H1 (cell line): Measurements from ENCODE around the gene SPI1. TPM values are rescaled to one million over a fixed set of nuclear protein-coding genes. Genes with fewer than 3 reads are reported as not detected.

Experiments used
- CTCF ChIA-PET: fragments of 300-600 bp; sonication (Branson Sonifier 250); formaldehyde crosslinking; loops from one replicate; lab custom pipeline; 2021; ENCODE audit not compliant: partially characterized antibody; lab: Charles Lee
- POLR2A ChIA-PET: fragments of 300-600 bp; sonication (Branson Sonifier 250); formaldehyde crosslinking; loops from one replicate; lab custom pipeline; 2021; ENCODE audit warnings: inconsistent platforms; ENCODE audit not compliant: partially characterized antibody; lab: Charles Lee
- DNase-seq, 2 experiments: peaks; one replicate each; pipeline versions ENCODE4 v3.0.0 to v3.0.0-alpha.2; 2010 to 2022; ENCODE audit warnings: low spot score in 2 of 2, low read depth in 1 of 2, mixed read lengths in 1 of 2
- FAIRE-seq: peaks from 2 replicates; lab custom pipeline; 2011; peaks lifted over from hg19 to GRCh38; lab: Jason Lieb, UNC
- H2AFZ ChIP-seq: 2 replicates; pipeline ENCODE4 v1.8.1; 2012; ENCODE audit warnings: low read length, inconsistent platforms
- H2AK5ac ChIP-seq: 2 replicates; pipeline ENCODE4 v1.6.1; 2013; ENCODE audit warnings: low read depth, low read length
- H2BK120ac ChIP-seq: replicated peaks from 2 replicates; pipeline ENCODE3; 2013; ENCODE audit warnings: low read depth, low read length, inconsistent platforms
- H2BK12ac ChIP-seq: 2 replicates; pipeline ENCODE4 v1.6.1; 2013; ENCODE audit warnings: low read depth, low read length
- H2BK15ac ChIP-seq: 2 replicates; pipeline ENCODE4 v1.6.1; 2013; ENCODE audit warnings: low read length
- H2BK20ac ChIP-seq: 2 replicates; pipeline ENCODE4 v1.6.1; 2013; ENCODE audit warnings: low read length
- H2BK5ac ChIP-seq: 2 replicates; pipeline ENCODE4 v1.6.1; 2013; ENCODE audit warnings: low read depth, low read length
- H3K14ac ChIP-seq: 2 replicates; pipeline ENCODE4 v1.6.1; 2013; ENCODE audit warnings: inconsistent platforms; ENCODE audit not compliant: insufficient read length
- H3K18ac ChIP-seq: 2 replicates; pipeline ENCODE4 v1.6.1; 2013; ENCODE audit warnings: low read length; ENCODE audit errors: extremely low read depth
- H3K23ac ChIP-seq: 2 replicates; pipeline ENCODE4 v1.6.1; 2013; ENCODE audit warnings: inconsistent platforms; ENCODE audit not compliant: insufficient read length
- H3K23me2 ChIP-seq: 2 replicates; pipeline ENCODE4 v1.6.1; 2013; ENCODE audit warnings: low read depth, low read length
- H3K27ac ChIP-seq: 2 replicates; pipeline ENCODE4 v1.6.1; 2011; ENCODE audit warnings: low read depth, low read length, inconsistent platforms
- H3K27me3 ChIP-seq, 4 experiments: replicated peaks in 1 of 4; 1 replicate in 1 of 4; 2 replicates in 3 of 4; pipeline versions ENCODE4 v1.6.1 to v1.8.1; 2011 to 2013; ENCODE audit warnings: low read length in 3 of 4, mild to moderate bottlenecking in 3 of 4, inconsistent platforms in 2 of 4, mixed read lengths in 2 of 4, moderate library complexity in 1 of 4; ENCODE audit not compliant: control insufficient read depth in 3 of 4, insufficient read depth in 3 of 4; ENCODE audit errors: extremely low read depth in 1 of 4
- H3K36me3 ChIP-seq, 4 experiments: 2 replicates each; pipeline versions ENCODE4 v1.6.1 to v1.8.1; 2011 to 2013; ENCODE audit warnings: mild to moderate bottlenecking in 4 of 4, low read length in 3 of 4, moderate library complexity in 2 of 4, control low read depth in 1 of 4, inconsistent platforms in 1 of 4; ENCODE audit not compliant: insufficient read depth in 4 of 4, control insufficient read depth in 2 of 4
- H3K4ac ChIP-seq: replicated peaks from 2 replicates; pipeline ENCODE3; 2013; ENCODE audit warnings: low read length, low read depth, mixed read lengths, inconsistent platforms; ENCODE audit not compliant: insufficient read length
- H3K4me1 ChIP-seq, 4 experiments: replicated peaks in 1 of 4; 1 replicate in 1 of 4; 2 replicates in 3 of 4; pipeline versions ENCODE4 v1.6.1 to v1.8.1; 2011 to 2013; ENCODE audit warnings: low read length in 3 of 4, inconsistent platforms in 2 of 4, mixed read lengths in 1 of 4; ENCODE audit not compliant: insufficient read depth in 4 of 4, control insufficient read depth in 3 of 4
- H3K4me2 ChIP-seq, 2 experiments: 2 replicates each; pipeline versions ENCODE4 v1.6.1 to v1.8.1; 2011 to 2013; ENCODE audit warnings: low read depth in 2 of 2, low read length in 2 of 2, control low read depth in 1 of 2, inconsistent platforms in 1 of 2, mild to moderate bottlenecking in 1 of 2; ENCODE audit not compliant: insufficient read depth in 1 of 2
- H3K4me3 ChIP-seq, 4 experiments: fragments of 200-600, 300-600 bp in 1 of 4; sonication (generic), shearing (Covaris generic), sonication (Bioruptor Twin) in 1 of 4; 2 replicates each; pipeline versions ENCODE4 v1.5.1 to v1.8.1; 2011 to 2016; ENCODE audit warnings: low read length in 4 of 4, low read depth in 3 of 4, control low read depth in 2 of 4, inconsistent platforms in 2 of 4, mild to moderate bottlenecking in 2 of 4, mixed read lengths in 1 of 4, moderate library complexity in 1 of 4; ENCODE audit not compliant: insufficient read depth in 2 of 4; ENCODE audit errors: extremely low read depth in 1 of 4
- H3K56ac ChIP-seq: replicated peaks from 2 replicates; pipeline ENCODE3; 2013; ENCODE audit warnings: low read depth, mild to moderate bottlenecking, mixed read lengths, low read length, inconsistent platforms; ENCODE audit not compliant: insufficient read length
- H3K79me1 ChIP-seq: 2 replicates; pipeline ENCODE4 v1.6.1; 2013; ENCODE audit warnings: low read depth, low read length, control low read depth
- H3K79me2 ChIP-seq, 2 experiments: 2 replicates each; pipeline versions ENCODE4 v1.6.1 to v1.8.1; 2012 to 2013; ENCODE audit warnings: low read length in 2 of 2, mild to moderate bottlenecking in 2 of 2, inconsistent platforms in 1 of 2; ENCODE audit not compliant: insufficient read depth in 2 of 2, control insufficient read depth in 1 of 2
- H3K9ac ChIP-seq, 4 experiments: replicated peaks in 1 of 4; 1 replicate in 1 of 4; 2 replicates in 3 of 4; pipeline versions ENCODE4 v1.6.1 to v1.8.1; 2011 to 2013; ENCODE audit warnings: low read depth in 3 of 4, low read length in 3 of 4, control low read depth in 2 of 4, mild to moderate bottlenecking in 2 of 4, moderate library complexity in 2 of 4, inconsistent platforms in 1 of 4; ENCODE audit errors: extremely low read depth in 1 of 4
- H3K9me3 ChIP-seq, 2 experiments: 2 replicates each; pipeline versions ENCODE4 v1.6.1 to v1.8.1; 2012 to 2013; ENCODE audit warnings: mild to moderate bottlenecking in 2 of 2, moderate library complexity in 2 of 2, control low read depth in 1 of 2, inconsistent platforms in 1 of 2, low read depth in 1 of 2, low read length in 1 of 2, mixed read lengths in 1 of 2; ENCODE audit not compliant: insufficient read depth in 2 of 2
- H4K20me1 ChIP-seq, 2 experiments: replicated peaks in 1 of 2; 2 replicates each; pipeline versions ENCODE3 to v1.8.1; 2011 to 2013; ENCODE audit warnings: inconsistent platforms in 2 of 2, low read length in 2 of 2, mild to moderate bottlenecking in 1 of 2; ENCODE audit not compliant: insufficient read depth in 2 of 2, control insufficient read depth in 1 of 2
- H4K5ac ChIP-seq: 2 replicates; pipeline ENCODE4 v1.6.1; 2013; ENCODE audit warnings: low read length, low read depth, mixed read lengths, inconsistent platforms; ENCODE audit not compliant: insufficient read length
- H4K8ac ChIP-seq: 2 replicates; pipeline ENCODE4 v1.8.0; 2013; ENCODE audit warnings: mild to moderate bottlenecking, moderate library complexity, low read length, inconsistent platforms; ENCODE audit not compliant: insufficient read depth; ENCODE audit errors: extremely low read depth
- H4K91ac ChIP-seq: replicated peaks from 2 replicates; pipeline ENCODE3; 2013; ENCODE audit warnings: low read length, mixed read lengths, inconsistent platforms; ENCODE audit not compliant: insufficient read length
- USF2 ChIP-seq: IDR thresholded peaks from 2 replicates; pipeline ENCODE4 v1.6.1; 2011; ENCODE audit warnings: low read length, improper control_type of control experiment
- WGBS, 2 experiments: shearing (Covaris generic) in 1 of 2; methylation state at CpG; one replicate each; pipeline versions ENCODE4 v1.1.6 to v1.1.7; 2013 to 2015; ENCODE audit warnings: low lambda C conversion rate in 2 of 2, mixed read lengths in 2 of 2, inconsistent platforms in 1 of 2, low coverage in 1 of 2, missing lambda C conversion rate in 1 of 2; ENCODE audit not compliant: insufficient replicate concordance in 2 of 2, insufficient coverage in 1 of 2, insufficient read length in 1 of 2; ENCODE audit errors: extremely low coverage in 1 of 2, missing lambda C conversion rate in 1 of 2; 5-methylcytosine and 5-hydroxymethylcytosine counted together
- polyA plus RNA-seq, 7 experiments: library from polyadenylated mRNA; depleted of rRNA in 3 of 7; stranded (reverse) in 5 of 7; unstranded in 2 of 7; fragments of >200 nt in 5 of 7; fragments of 200-250 nt in 2 of 7; gene quantifications; 1 replicate in 5 of 7; 2 replicates in 1 of 7; 4 replicates in 1 of 7; pipeline versions ENCODE4 v1.2.1 to v1.2.3, GENCODE V29; 2011 to 2013; ENCODE audit warnings: missing spikeins in 2 of 7, mixed read lengths in 2 of 7
- total RNA-seq: library from RNA; stranded (reverse); fragmentation: NEBNext Ultra II Directional; extraction: Animal tissue kit (Norgen Biotek cat#: 25700); gene quantifications from 2 replicates; pipeline ENCODE4 v1.2.1, GENCODE V29; 2021

Gene SPI1
- total and polyA plus RNA-seq, 2 of the 8 experiments (the other 6 are each of a cell fraction or from before 2014, with no cell fraction given) = 0.12 TPM; not detected in 1

GRCh38 chr11:47332791-47333525 lies 45.4 kb downstream of the SPI1 start:
- Histone ChIP-seq H3K4me1 (no peaks in the 10 kb centered on the region), H3K56ac (no peak overlapping the region), H2AK5ac (no peak overlapping the region), H3K18ac (no peak overlapping the region), H2BK20ac (no peak overlapping the region), H3K9ac (no peak overlapping the region), H3K27me3 (no peaks in the 10 kb centered on the region), H2BK120ac (no peak overlapping the region), H3K23ac (no peak overlapping the region), H3K79me2 (no peaks in the 10 kb centered on the region), H3K9me3 (no peaks in the 10 kb centered on the region), H2AFZ (no peak overlapping the region), H2BK5ac (no peak overlapping the region), H3K27ac (no peak overlapping the region), H3K4me2 (no peak overlapping the region), H4K5ac (no peak overlapping the region), H3K14ac (no peak overlapping the region), H2BK12ac (no peak overlapping the region), H3K4me3 (no peak overlapping the region), H3K23me2 (no peaks in the 10 kb centered on the region), H3K36me3 (peaks cover 0 to 12% (median 2%) of the 10 kb centered on the region in 4 experiments; a peak in 4 of 8 replicates), H4K91ac (no peak overlapping the region), H3K79me1 (no peaks in the 10 kb centered on the region; the same call in 1 of the 2 replicates), H3K4ac (no peak overlapping the region), H4K20me1 (peaks cover 0 to 2% of the 10 kb centered on the region in 2 experiments), H4K8ac (peak overlapping the region; percentile 28; the same call in 1 of the 2 replicates), H2BK15ac (no peak overlapping the region)
- POLR2A ChIA-PET = interaction anchor here (0.6 to 1.1 kb wide), 2 partner anchors 22 to 159 kb away, joined by 3 read pairs; no protein-coding TSS in a partner anchor
- 86% methylated on average over 16 of the region's 20 CpGs; no CpG with 5 or more reads in 1 of the 2 experiments for WGBS, 2 experiments
- FAIRE-seq = no peak
- TF ChIP-seq USF2 = no peak
- CTCF ChIA-PET = interaction anchor here (1.0 to 1.8 kb wide), 4 partner anchors 17 to 70 kb away, joined by 3 to 7 read pairs (median 5); no protein-coding TSS in a partner anchor
- no peak for DNase-seq
